ENCODE results near the gene PHYHD1.

DNA sequence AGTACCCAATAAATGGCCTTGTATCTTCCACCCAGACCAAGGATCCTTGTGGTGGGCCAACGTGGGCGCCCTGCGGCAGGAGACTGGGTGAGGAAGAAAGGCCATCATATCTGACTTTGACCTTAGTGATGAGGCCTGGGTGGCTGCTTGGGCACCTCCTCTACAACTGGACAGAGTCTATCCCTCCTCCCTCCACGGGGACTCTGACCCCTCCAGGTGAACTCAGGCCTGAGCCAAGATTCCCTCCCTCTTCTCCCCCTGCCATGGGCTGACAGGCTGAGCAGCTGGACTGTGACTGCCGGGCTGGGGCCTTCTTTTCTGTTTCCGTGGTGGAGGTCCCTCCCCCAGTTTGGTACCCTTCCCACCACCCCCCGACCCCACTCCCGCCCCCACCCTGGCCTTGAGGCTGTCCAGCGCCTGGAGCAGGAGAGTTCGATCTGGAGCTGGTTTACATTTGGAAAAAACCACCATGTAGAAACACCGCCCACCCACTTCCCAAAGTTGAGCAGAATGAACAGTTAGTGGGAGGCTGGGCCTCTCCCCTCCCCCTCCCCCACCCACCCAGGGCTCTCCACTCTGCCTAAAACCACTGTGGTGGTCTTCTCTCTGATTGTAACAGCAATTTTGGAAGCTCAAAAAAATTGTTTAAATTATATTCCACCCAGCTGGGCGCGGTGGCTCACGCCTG lies 1.2 kb upstream of the PHYHD1 start:
- TF ChIP-seq JUN (IDR thresholded peaks at IDR 0.05; ENCODE audit: borderline replicate concordance, insufficient read depth, insufficient read length, low read depth) (no peak), EZH2 (IDR thresholded peaks at IDR 0.05; ENCODE audit: borderline replicate concordance, low read depth, low read length, severe bottlenecking) (no peak), POLR2AphosphoS5 (IDR thresholded peaks at IDR 0.05; ENCODE audit: insufficient read depth, low read depth, low read length) (no peak), POLR2A (IDR thresholded peaks at IDR 0.05; ENCODE audit: low read depth, low read length) (no peak)
- TF ChIP-seq, protein P1, sequence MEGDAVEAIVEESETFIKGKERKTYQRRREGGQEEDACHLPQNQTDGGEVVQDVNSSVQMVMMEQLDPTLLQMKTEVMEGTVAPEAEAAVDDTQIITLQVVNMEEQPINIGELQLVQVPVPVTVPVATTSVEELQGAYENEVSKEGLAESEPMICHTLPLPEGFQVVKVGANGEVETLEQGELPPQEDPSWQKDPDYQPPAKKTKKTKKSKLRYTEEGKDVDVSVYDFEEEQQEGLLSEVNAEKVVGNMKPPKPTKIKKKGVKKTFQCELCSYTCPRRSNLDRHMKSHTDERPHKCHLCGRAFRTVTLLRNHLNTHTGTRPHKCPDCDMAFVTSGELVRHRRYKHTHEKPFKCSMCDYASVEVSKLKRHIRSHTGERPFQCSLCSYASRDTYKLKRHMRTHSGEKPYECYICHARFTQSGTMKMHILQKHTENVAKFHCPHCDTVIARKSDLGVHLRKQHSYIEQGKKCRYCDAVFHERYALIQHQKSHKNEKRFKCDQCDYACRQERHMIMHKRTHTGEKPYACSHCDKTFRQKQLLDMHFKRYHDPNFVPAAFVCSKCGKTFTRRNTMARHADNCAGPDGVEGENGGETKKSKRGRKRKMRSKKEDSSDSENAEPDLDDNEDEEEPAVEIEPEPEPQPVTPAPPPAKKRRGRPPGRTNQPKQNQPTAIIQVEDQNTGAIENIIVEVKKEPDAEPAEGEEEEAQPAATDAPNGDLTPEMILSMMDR (IDR thresholded peaks at IDR 0.05; ENCODE audit: extremely low read depth in 1 of 2, insufficient read depth in 1 of 2, low read depth in 1 of 2, low read length in 2 of 2): no peak
